ENCODE measurements around the gene KAZN.

KAZN gene

GRCh38 chr1:15065291-15065690 is 466.8 kb downstream of the KAZN start:
- no peak for DNase-seq (ENCODE audit: low read depth)

GRCh38 chr1:15065736-15066135 is 467.3 kb downstream of the KAZN start:
- peak; percentile 3 for DNase-seq (ENCODE audit: low read depth)

- peak; percentile 15 for DNase-seq (ENCODE audit: low read depth)
These were observed 467.7 kb downstream of the KAZN start for GRCh38 chr1:15066191-15066590.

- DNase-seq (ENCODE audit: low read depth) = no peak
These were observed 468.7 kb downstream of the KAZN start for GRCh38 chr1:15067148-15067547.

GRCh38 chr1:15068152-15068551 is 469.7 kb downstream of the KAZN start:
- DNase-seq (ENCODE audit: low read depth) = no peak

- no peak for DNase-seq (ENCODE audit: low read depth)
These were observed 470.5 kb downstream of the KAZN start for GRCh38 chr1:15068997-15069396.

- DNase-seq (ENCODE audit: low read depth) = no peak
These were observed 471.8 kb downstream of the KAZN start for GRCh38 chr1:15070145-15070748.

DNA sequence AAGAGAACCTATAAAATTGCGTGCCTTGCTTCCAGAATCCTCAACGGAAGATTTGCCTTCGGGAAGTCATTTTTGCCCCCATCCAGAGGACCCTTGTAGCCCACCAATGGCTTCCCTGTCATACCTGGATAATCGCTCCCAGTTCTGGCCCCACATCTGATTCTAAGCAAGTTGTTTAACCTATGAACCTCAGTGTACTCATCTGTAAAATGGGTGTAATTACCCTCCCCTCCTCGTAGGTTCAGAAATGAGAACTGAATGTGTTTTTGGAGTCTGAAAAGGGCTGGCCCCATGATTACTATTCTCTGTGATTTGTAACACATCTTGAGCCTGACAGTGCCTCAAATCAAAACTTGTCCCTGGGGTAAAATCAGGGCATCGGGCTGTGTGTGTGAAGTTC is 473.5 kb downstream of the KAZN start:
- DNase-seq (ENCODE audit: low read depth) = no peak

- DNase-seq (ENCODE audit: low read depth) = no peak
These were observed 475.4 kb downstream of the KAZN start for GRCh38 chr1:15073799-15074308.

DNA sequence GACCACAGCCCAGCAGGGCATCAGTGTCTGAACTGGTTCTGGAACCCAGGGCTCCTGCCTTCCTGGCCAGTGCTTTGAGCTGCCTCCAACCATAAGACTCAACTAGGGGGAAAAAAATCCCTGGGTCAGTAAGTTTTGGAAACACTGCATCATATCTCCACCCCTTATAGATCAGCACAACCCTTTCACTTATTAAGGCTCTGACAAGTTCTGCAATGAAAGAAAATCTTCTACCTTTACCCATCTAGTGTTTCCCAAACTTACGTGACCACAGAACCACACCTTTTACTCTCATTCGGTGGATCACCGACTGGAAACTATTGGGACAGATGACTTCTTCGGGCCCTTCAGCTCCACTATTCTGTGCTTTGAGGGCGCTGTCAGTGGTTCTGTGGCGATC is 476.7 kb downstream of the KAZN start:
- no peak for DNase-seq (ENCODE audit: low read depth)

DNA sequence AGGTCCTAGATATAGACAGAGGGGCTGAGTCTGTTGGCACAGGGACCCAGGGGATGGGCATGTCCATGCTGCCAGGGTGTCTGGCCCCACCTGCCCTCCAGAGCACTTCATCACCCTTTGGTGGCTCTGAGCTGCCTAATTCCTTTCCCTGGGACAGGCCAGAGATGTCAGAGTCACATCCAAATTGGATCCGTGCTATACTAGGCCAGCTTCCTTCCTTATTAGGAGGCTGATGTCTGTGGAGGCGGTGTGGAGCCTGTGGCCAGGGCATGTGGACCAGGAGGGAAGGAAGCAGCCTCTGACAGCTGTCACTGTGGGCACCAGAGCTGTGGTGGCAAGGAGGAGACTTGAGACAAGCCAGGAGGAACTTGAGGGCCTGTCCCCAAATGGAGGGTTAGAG is 477.3 kb downstream of the KAZN start:
- no peak for DNase-seq (ENCODE audit: low read depth)

DNA sequence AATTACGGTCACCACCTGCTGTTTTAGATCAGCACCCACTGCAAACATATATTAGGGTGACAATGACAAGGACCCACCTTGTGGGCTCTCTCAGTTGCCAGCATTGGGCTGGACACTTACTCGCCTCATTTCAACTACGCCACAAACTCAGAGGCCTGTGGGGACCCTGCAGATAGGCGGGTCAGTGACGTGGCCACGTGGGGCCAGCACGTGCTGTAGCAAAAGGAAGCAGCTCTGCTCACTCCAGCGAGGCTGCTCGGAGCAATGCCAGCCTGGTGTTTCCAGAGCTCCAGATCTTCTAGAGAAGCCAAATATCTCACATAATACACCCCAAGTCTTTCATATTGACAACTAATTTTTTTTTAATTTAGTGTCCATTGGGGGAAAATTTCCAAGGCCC is 478.3 kb downstream of the KAZN start:
- no peak for DNase-seq (ENCODE audit: low read depth)

DNA sequence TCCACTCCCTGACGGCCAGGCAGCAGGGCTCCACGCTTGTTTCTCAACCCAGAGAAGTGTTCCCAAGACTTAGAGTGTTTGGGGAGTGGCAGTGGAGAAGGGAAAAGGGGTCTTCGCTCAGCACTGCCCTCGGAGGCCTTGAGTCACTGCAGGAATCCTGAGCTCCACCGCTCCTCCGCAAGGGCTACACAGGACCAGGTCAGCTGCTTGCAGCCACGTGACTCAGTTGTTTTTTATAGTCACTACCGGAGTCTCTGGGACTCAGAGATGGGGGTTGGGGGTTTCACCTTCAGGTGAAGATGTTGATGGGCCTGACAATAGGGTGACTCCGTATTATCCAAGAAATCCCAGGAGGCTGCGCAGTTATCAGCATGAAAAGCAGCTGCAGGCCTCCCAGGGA is 478.9 kb downstream of the KAZN start:
- no peak for DNase-seq (ENCODE audit: low read depth)

GRCh38 chr1:15080328-15081007 is 482.0 kb downstream of the KAZN start:
- DNase-seq (ENCODE audit: low read depth) = no peak

GRCh38 chr1:15081102-15081501 is 482.6 kb downstream of the KAZN start:
- DNase-seq (ENCODE audit: low read depth) = no peak

- no peak for DNase-seq (ENCODE audit: low read depth)
These were observed 485.1 kb downstream of the KAZN start for GRCh38 chr1:15083578-15083977.

DNA sequence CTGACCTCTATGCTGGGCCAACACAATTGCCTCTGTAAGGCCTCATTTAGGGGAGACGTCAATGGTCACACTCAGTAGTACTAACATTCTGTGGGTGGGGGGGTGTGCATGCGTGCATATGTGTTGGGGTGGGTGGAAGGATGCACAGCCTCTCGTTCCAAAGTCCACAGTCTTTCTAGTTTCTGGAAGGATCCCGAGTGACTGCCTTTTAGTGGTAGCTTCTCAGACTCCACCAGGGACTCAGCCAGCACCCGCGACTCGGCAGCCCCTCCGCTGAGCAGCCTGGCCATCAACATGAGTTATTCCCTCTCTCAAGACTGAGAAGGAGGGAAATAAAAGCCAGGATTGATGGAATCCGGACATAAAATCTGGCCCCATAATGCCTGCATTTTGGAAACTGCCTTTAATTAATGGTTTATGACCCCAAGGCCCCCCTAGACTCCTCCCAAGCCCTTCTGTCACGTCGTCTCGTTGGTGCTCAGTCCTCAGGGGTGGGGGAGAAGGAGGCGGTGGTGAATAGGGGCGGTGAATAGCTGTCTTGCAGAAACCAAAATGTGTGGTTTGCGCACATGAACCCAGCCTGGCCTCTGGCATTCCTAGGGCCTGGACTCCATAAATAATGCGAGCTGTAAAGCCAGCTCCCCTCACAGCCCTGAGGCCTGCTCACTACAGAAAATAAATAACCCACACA is 489.9 kb downstream of the KAZN start:
- DNase-seq (ENCODE audit: low read depth) = no peak

DNA sequence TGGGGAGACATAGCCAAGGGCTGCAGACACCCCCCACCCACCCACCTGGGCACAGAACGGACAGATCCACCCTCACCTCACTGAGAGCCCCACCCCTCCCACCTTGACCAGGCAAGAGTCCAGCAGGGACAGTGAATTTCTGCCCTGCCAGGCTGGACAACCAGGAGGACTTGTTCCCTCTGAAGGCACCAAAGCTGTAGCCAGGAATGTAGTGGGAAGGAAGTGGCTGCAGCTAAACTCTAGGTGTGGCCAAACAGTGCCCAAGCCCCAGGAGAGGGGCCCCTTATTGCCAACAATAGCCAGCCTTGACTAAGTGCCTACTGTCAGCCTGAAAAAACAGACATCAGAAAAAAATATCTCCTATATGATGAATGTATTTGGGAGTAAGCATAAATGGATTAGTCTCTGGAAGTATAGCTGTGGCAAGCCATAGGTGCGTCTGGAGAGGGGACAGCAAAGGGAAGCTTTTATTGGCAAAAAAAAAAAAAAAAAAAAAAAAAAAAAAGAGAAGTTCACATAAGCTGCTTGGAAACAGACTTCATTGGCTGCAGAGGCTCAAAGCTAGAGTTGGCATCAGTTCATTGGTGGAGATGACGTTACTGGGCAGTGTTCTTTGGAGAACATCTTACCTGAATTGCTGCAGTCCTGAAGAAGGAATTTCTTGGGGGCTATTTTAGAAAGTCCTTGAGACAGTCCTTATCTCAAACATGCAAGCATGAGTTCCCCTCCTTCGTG is 490.9 kb downstream of the KAZN start:
- DNase-seq (ENCODE audit: low read depth) = no peak

DNA sequence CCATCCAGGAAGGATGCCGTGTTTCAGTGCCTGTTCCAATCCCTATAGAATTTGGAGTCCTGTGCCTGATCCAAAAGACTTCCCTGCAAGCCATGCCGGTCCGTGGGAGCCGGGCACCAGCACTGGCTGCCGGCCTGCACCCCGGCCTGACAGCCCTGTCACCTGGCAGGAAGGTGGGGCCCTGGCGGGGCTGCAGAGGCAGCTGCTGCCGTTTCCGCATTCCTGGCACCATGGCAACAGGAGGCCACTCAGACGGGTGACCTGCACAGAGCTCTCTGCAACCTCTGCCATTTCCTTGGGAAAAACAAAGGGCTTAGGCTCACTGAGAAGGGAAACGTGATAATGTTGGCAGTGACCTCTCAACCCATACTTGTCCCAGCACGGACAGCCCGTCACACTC is 491.9 kb downstream of the KAZN start:
- DNase-seq (ENCODE audit: low read depth) = no peak

- DNase-seq (ENCODE audit: low read depth) = no peak
These were observed 495.6 kb downstream of the KAZN start for GRCh38 chr1:15094056-15094455.

- no peak for DNase-seq (ENCODE audit: low read depth)
These were observed 496.4 kb downstream of the KAZN start for GRCh38 chr1:15094719-15095495.

DNA sequence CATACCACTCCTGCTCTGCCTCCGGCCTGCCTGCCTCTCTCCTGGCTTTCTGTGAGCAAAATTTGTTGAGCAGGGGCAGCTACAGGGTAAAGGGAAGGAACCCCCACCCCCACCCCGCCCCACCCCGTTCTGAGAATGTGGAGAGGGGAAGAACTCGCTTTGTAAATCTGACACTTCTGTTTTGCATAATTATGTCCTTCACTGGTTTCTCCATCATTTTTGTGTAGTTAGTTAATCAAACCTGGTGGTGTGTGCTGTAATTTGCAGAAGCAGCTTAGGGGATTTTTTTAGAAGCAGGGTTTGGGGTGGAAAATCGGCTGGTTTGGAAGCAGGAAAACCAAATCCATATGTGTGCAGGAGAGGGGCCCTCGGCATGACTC is 497.0 kb downstream of the KAZN start:
- DNase-seq (ENCODE audit: low read depth) = no peak

Measured in stimulated activated CD8-positive, alpha-beta memory T cell treated with anti-CD3 and anti-CD28 coated beads, Interleukin-12 subunit alpha, Interleukin-12 subunit beta, amount 100 ng/mL, for 4 hours (primary cell).